Cardiac fibroblast (primary cell): ENCODE results near the gene BAIAP3.

Experiments
- DNase-seq, 2 donors: peaks; one replicate each; pipeline versions ENCODE4 v3.0.0 to v3.0.0-alpha.2; 2010; ENCODE audit warnings: low read depth in 2 of 2
- H3K4me3 ChIP-seq, 2 donors: replicated peaks in 1 of 2; 1 replicate in 1 of 2; 2 replicates in 1 of 2; pipeline ENCODE4 v1.5.1; 2011; ENCODE audit warnings: low read depth in 2 of 2, low read length in 2 of 2, mild to moderate bottlenecking in 2 of 2, moderate library complexity in 1 of 2
- TF ChIP-seq, protein P1 (sequence below): IDR thresholded peaks from one replicate; pipeline ENCODE4 v1.5.1; 2011; ENCODE audit warnings: low read depth, mild to moderate bottlenecking, low read length, inconsistent platforms

Gene BAIAP3

DNA sequence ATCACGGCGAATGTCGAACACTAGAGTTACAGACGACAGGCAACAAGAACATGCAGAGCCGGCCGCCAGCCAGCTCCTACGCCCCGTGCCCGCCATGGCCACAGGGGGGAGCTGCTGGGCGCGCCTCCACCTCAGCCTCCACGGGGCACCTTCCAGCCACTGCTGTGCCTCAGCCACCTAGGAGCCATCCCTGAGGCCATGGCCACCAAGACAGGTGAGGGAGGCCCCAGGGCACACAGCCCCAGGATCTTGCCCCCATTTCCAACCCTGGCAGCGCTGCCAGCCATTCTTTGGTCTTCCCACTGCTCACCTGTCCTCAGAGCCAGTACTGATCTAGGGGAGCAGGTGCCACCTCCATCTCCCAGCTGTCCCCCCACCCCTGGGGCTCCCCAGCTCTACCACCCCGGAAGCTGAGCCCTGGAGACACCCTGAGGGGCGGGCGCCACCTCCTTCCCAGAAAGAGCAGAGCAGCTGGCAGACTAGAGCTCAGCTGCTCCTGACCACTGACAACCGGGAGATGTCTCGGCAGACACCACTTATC is 30.1 kb downstream of the BAIAP3 start:
- DNase-seq: peak; percentile 43 to 44
- TF ChIP-seq, protein P1, sequence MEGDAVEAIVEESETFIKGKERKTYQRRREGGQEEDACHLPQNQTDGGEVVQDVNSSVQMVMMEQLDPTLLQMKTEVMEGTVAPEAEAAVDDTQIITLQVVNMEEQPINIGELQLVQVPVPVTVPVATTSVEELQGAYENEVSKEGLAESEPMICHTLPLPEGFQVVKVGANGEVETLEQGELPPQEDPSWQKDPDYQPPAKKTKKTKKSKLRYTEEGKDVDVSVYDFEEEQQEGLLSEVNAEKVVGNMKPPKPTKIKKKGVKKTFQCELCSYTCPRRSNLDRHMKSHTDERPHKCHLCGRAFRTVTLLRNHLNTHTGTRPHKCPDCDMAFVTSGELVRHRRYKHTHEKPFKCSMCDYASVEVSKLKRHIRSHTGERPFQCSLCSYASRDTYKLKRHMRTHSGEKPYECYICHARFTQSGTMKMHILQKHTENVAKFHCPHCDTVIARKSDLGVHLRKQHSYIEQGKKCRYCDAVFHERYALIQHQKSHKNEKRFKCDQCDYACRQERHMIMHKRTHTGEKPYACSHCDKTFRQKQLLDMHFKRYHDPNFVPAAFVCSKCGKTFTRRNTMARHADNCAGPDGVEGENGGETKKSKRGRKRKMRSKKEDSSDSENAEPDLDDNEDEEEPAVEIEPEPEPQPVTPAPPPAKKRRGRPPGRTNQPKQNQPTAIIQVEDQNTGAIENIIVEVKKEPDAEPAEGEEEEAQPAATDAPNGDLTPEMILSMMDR: peak; percentile 81
- H3K4me3 ChIP-seq: no peak overlapping the region

DNA sequence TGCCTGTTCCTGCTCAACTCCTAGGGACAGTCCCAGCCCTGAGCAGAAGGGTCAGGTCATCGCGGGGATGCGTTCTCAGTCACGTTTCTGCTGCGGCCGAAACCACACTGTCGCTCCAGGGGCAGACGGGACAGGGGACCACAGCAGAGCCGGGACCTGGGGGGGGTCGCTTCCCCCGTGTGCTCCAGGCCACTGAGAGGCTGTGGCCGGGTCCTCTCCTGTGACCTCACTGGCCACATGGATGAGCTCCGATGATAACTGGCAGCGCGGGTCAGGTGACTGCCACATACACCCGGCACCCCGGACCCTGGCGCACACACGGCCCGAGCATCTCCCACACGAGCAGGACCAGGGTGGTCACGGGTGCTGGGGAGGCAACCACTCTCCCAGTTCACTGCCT is 31.1 kb downstream of the BAIAP3 start:
- no peak for DNase-seq
- TF ChIP-seq, protein P1: no peak
- no peak overlapping the region for H3K4me3 ChIP-seq

- H3K4me3 ChIP-seq: no peak overlapping the region
- TF ChIP-seq, protein P1: no peak
- DNase-seq: no peak
Measured at GRCh38 chr16:1366060-1366711, 32.7 kb downstream of the BAIAP3 start.

DNA sequence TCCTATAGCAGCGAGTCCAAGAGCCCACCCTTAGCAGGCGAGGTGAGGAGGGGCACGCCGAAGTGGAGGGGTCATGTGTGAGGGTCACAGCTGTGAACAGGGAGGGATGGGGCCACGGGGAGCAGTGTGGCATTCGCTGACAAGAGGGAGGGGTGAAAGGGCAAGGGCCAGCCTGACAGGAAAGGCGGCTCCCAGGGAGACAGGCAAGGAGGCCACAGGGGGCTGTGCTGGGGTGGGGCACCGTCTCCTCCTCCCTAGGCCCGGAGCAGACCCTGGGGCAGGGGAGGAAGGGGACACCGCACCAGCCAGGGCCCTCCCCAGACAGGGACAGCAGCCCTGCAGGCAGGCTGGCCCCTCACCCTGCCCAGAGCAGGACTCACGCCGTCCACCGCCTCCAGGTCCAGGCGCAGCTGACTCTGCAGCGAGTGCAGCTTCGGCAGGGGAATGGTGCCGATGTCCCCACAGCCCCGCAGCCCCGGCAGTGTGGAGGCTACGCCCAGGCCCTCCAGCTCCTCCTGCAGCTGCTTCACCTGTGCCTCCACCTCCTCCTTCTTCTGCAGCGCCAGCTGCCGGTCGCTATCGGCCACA is 33.4 kb downstream of the BAIAP3 start:
- TF ChIP-seq, protein P1: no peak
- H3K4me3 ChIP-seq: no peak overlapping the region
- DNase-seq: no peak

GRCh38 chr16:1367486-1368174 is 34.2 kb downstream of the BAIAP3 start:
- DNase-seq: no peak
- TF ChIP-seq, protein P1: no peak
- H3K4me3 ChIP-seq: no peak overlapping the region

- no peak for DNase-seq
- TF ChIP-seq, protein P1: no peak
- no peak overlapping the region for H3K4me3 ChIP-seq
Measured at GRCh38 chr16:1371054-1371978, 37.9 kb downstream of the BAIAP3 start.
